Peyer's patch (tissue), 4 donors: Measurements from ENCODE around the gene PTGS1. TPM values are rescaled to one million over a fixed set of nuclear protein-coding genes. Genes with fewer than 3 reads are reported as not detected.

Experiments used
- DNase-seq, 3 donors: peaks; one replicate each; pipeline ENCODE4 v3.0.0-alpha.2; 2017 to 2019
- H3K27ac ChIP-seq, 4 donors: fragments of 200-600 bp; sonication (generic); one replicate each; pipeline ENCODE4 v1.5.1; 2016 to 2019
- H3K27me3 ChIP-seq, 2 donors: fragments of 200-600 bp; sonication (generic); one replicate each; pipeline ENCODE4 v1.5.1; 2019
- H3K36me3 ChIP-seq, 3 donors: fragments of 200-600 bp; sonication (generic); one replicate each; pipeline ENCODE4 v1.5.1; 2016 to 2019
- H3K4me1 ChIP-seq, 4 donors: fragments of 200-600 bp; sonication (generic); one replicate each; pipeline ENCODE4 v1.5.1; 2016 to 2019
- H3K4me3 ChIP-seq, 4 donors: fragments of 200-600 bp; sonication (generic); 1 replicate in 3 of 4; 2 replicates in 1 of 4; pipeline ENCODE4 v1.5.1; 2016 to 2019; ENCODE audit warnings: mild to moderate bottlenecking in 1 of 4
- H3K9me3 ChIP-seq, 4 donors: fragments of 200-600 bp; sonication (generic); one replicate each; pipeline ENCODE4 v1.5.1; 2016 to 2019; ENCODE audit warnings: mild to moderate bottlenecking in 1 of 4
- POLR2A ChIP-seq, 2 donors: fragments of 450-650 bp; IDR thresholded peaks; one replicate each; pipeline ENCODE4 v1.5.1; 2017; ENCODE audit warnings: antibody characterized with exemption in 2 of 2, mild to moderate bottlenecking in 2 of 2, moderate library complexity in 2 of 2
- total RNA-seq, 4 donors: library from RNA; depleted of rRNA; stranded (reverse); fragments of >200 nt; gene quantifications; one replicate each; pipeline ENCODE4 v1.1.0, GENCODE V29; 2016
- TF ChIP-seq, protein P1 (sequence below), 6 experiments: fragments of 450-650 bp in 4 of 6; fragments of 200-600 bp in 2 of 6; sonication (generic) in 1 of 6; IDR thresholded peaks; one replicate each; pipeline ENCODE4 v1.5.1; 2017 to 2019; ENCODE audit warnings: antibody characterized with exemption in 6 of 6, mild to moderate bottlenecking in 3 of 6, moderate library complexity in 1 of 6

PTGS1 gene
- total RNA-seq, 4 donors from 2014 or later: 6.4 to 17.3 (median 13.8) TPM

DNA sequence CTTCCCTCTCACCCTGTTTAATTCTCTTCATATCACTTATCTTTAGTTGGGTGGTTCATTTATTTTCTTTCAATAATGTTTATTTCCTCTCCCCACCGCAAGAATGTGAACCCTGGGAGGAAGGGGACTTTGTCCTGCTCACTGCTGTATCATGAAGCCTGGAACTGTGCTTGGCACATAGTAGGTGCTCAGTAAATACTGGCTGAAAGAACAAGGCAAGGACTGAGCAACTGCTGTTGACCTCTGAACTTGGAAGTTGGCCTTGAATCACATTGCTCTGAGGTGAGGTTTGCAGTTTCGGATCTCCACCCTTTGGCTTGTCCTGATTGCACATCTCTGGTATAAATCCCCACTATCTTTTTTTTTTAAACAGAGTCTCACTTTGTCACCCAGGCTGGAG lies 22.0 kb upstream of the PTGS1 start:
- TF ChIP-seq, protein P1, sequence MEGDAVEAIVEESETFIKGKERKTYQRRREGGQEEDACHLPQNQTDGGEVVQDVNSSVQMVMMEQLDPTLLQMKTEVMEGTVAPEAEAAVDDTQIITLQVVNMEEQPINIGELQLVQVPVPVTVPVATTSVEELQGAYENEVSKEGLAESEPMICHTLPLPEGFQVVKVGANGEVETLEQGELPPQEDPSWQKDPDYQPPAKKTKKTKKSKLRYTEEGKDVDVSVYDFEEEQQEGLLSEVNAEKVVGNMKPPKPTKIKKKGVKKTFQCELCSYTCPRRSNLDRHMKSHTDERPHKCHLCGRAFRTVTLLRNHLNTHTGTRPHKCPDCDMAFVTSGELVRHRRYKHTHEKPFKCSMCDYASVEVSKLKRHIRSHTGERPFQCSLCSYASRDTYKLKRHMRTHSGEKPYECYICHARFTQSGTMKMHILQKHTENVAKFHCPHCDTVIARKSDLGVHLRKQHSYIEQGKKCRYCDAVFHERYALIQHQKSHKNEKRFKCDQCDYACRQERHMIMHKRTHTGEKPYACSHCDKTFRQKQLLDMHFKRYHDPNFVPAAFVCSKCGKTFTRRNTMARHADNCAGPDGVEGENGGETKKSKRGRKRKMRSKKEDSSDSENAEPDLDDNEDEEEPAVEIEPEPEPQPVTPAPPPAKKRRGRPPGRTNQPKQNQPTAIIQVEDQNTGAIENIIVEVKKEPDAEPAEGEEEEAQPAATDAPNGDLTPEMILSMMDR (IDR thresholded peaks at IDR 0.05): no peak
- TF ChIP-seq POLR2A (IDR thresholded peaks at IDR 0.05): no peak
- no peak for DNase-seq
- no peak overlapping the region for H3K27ac ChIP-seq
- H3K4me1 ChIP-seq: peaks cover 0 to 9% (median 5%) of the 10 kb centered on the region in 4 donors
- no peaks in the 10 kb centered on the region for H3K36me3 ChIP-seq
- no peaks in the 10 kb centered on the region for H3K27me3 ChIP-seq
- no peak overlapping the region for H3K4me3 ChIP-seq
- no peaks in the 10 kb centered on the region for H3K9me3 ChIP-seq

DNA sequence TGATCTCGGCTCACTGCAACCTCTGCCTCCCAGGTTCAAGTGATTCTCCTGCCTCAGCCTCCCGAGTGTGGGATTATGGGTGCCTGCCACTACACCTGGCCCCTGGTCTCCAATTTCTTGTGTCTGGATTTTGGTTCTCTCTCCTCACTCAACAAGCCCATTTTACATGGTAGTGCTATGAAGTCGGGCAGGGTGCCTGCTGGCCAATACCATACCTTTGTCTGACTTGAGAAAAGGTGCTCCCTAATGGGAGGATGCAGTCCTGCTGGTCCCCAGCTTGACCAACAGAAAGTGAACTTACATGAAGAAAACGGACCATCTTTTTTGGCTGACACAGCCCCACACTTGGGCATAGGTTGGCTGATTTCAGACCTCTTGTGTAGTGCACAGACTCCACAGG lies 21.6 kb upstream of the PTGS1 start:
- Histone ChIP-seq H3K9me3 (no peaks in the 10 kb centered on the region), H3K4me3 (no peak overlapping the region), H3K27ac (no peak overlapping the region), H3K4me1 (peaks cover 0 to 9% (median 5%) of the 10 kb centered on the region in 4 donors), H3K27me3 (no peaks in the 10 kb centered on the region), H3K36me3 (no peaks in the 10 kb centered on the region)
- DNase-seq: no peak
- TF ChIP-seq POLR2A (IDR thresholded peaks at IDR 0.05): no peak
- TF ChIP-seq, protein P1 (IDR thresholded peaks at IDR 0.05): no peak

DNA sequence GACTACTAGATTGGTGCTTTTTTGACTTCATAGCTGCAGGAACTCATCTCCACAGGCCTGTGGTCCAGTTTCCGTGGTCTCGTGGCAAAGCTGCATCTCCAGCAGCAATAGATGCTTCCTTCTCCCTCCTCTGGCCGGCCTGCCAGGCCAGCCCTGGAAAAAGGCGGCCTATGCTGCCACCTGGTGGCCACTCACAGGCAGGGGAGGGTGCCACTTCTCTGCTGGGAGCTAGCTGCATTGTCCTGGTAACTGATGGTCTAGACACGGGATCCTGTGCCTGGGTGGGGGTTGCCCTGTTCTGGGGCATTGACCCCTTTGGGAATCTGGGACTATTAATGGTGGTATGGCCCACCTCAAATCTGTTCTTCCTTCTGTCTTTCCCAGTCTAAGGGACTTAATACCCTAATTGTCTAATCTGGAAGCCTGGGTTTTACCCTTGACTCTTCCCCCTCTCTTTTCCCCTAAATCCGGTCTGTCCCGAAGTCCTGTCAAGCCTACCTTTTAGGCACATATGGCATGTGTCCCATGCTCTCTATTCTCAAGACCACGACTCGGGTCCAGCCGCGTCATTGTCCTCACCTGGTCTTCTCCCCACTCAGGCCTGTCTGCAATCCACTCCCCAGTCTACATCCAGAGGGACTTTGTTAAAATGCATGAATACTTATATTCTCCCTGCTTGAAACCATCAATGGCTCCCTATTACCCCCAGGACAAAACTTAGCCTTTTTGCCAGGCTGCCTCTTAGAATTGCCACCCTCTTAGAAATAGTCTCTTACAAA lies 20.1 kb upstream of the PTGS1 start:
- no peaks in the 10 kb centered on the region for H3K36me3 ChIP-seq
- H3K27ac ChIP-seq: no peak overlapping the region
- H3K27me3 ChIP-seq: no peaks in the 10 kb centered on the region
- peak; percentile 62 to 88 (median 87) for DNase-seq
- no peak overlapping the region for H3K4me3 ChIP-seq
- TF ChIP-seq, protein P1 (IDR thresholded peaks at IDR 0.05): peak; percentile 89 to 97 (median 95)
- TF ChIP-seq POLR2A (IDR thresholded peaks at IDR 0.05): no peak
- H3K9me3 ChIP-seq: no peaks in the 10 kb centered on the region
- H3K4me1 ChIP-seq: peaks cover 0 to 9% (median 5%) of the 10 kb centered on the region in 4 donors

DNA sequence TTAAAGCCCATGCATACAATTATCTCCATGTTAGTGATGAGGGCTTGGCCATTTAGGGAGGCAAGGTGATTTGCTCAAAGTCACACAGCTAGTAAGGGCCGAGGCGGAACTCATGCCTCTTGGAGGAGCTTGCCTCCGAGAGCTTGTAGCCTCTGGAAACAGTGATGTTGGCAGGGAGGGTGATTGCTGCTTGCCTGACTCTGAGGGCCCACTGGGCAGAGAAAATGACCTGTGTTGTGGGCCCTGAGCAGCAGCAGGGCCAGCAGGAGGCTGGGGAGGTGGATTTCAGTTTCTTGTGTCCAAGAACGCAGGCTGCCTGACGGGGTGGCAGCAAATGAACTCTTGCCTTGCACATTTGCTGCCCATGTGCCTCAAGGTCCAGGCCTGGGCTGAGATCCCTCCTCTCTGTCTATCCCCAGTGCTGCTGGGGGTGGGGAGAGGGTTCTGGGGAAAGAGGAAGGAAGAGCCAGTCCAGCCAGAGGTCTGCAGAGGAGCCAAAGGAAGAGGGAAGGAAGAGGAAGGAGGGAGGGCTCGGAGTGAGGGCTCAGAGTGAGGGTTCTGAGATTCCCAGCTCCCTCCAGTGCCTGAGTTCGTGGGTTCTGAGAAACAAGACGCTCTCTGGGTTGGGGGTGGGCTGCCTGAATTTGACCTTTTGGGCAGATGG lies 16.2 kb upstream of the PTGS1 start:
- H3K27ac ChIP-seq: no peak overlapping the region
- TF ChIP-seq, protein P1 (IDR thresholded peaks at IDR 0.05): no peak
- no peak for TF ChIP-seq POLR2A (IDR thresholded peaks at IDR 0.05)
- H3K9me3 ChIP-seq: no peaks in the 10 kb centered on the region
- peak in 1 of 3 donors; percentile 18 for DNase-seq
- no peaks in the 10 kb centered on the region for H3K4me1 ChIP-seq
- H3K27me3 ChIP-seq: no peaks in the 10 kb centered on the region
- no peak overlapping the region for H3K4me3 ChIP-seq
- H3K36me3 ChIP-seq: no peaks in the 10 kb centered on the region

DNA sequence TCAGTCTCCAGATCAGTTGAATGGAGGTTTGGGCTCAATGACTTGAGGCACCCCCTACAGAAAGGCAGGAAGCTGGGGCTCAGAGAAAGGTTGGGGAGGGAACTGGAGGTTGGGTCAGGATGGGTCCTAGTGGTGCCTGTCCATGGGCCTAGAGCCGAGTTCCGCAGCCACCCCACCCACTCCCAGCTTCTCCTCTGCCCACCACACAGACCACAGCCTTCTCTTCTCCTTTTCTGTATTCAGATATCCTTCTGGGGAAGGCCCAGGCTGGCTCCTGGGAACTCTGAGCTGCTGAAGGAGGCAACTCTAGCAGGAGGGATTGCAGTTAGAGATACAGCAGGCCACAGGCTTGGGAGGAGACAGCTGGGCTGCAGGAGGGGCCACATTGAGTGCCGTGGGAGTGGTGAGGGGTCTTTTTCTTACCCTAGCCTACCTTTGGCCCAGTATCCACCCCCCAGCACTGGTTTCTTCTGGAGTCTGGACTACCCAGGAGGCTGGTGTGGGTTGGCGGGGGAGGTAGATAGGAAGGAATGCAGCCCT lies 15.4 kb upstream of the PTGS1 start:
- DNase-seq: peak in 1 of 3 donors; percentile 14
- no peak for TF ChIP-seq POLR2A (IDR thresholded peaks at IDR 0.05)
- TF ChIP-seq, protein P1 (IDR thresholded peaks at IDR 0.05): no peak
- Histone ChIP-seq H3K27ac (no peak overlapping the region), H3K27me3 (no peaks in the 10 kb centered on the region), H3K36me3 (no peaks in the 10 kb centered on the region), H3K4me1 (no peaks in the 10 kb centered on the region), H3K9me3 (no peaks in the 10 kb centered on the region), H3K4me3 (no peak overlapping the region)
